ENCODE results near the gene PSMC4.
"Not testable (repeated sequence)": the region's sequence is repeated elsewhere in the genome, so short reads cannot be mapped to it uniquely, and the experiment has no call there.

PSMC4 gene

GRCh38 chr19:39941151-39941550 is 29.8 kb upstream of the PSMC4 start:
- DNase-seq (ENCODE audit: insufficient read length, low spot score) (no peak), FAIRE-seq (no peak)
- no peak for TF ChIP-seq POU2F2 (IDR thresholded peaks at IDR 0.05; ENCODE audit: low read depth, low read length)
- TF ChIP-seq POLR2AphosphoS5 (IDR thresholded peaks at IDR 0.05; ENCODE audit: low read depth, low read length): no peak
- TF ChIP-seq SPI1 (IDR thresholded peaks at IDR 0.05; ENCODE audit: low read depth, low read length): no peak
- TF ChIP-seq POLR2A (IDR thresholded peaks at IDR 0.05; ENCODE audit: low read depth, low read length): no peak
- no peak for TF ChIP-seq TAF1 (IDR thresholded peaks at IDR 0.05; ENCODE audit: low read depth, low read length)
- no peak for TF ChIP-seq PAX5 (IDR thresholded peaks at IDR 0.05; ENCODE audit: insufficient read depth, low read length, severe bottlenecking)

GRCh38 chr19:39941615-39942365 is 29.2 kb upstream of the PSMC4 start:
- FAIRE-seq (peak; percentile 82), DNase-seq (ENCODE audit: insufficient read length, low spot score) (no peak)
- 0 out of 2 replicates have a peak, but pooled peaks have one; percentile 41 for TF ChIP-seq SPI1 (IDR thresholded peaks at IDR 0.05; ENCODE audit: low read depth, low read length)
- TF ChIP-seq POU2F2 (IDR thresholded peaks at IDR 0.05; ENCODE audit: low read depth, low read length): 0 out of 2 replicates have a peak, but pooled peaks have one; percentile 13
- TF ChIP-seq POLR2A (IDR thresholded peaks at IDR 0.05; ENCODE audit: low read depth, low read length): no peak

GRCh38 chr19:39942366-39942730 is 28.6 kb upstream of the PSMC4 start:
- no peak for FAIRE-seq
- no peak for DNase-seq (ENCODE audit: insufficient read length, low spot score)
- TF ChIP-seq POU2F2 (IDR thresholded peaks at IDR 0.05; ENCODE audit: low read depth, low read length) (no peak), PAX5 (IDR thresholded peaks at IDR 0.05; ENCODE audit: insufficient read depth, low read length, severe bottlenecking) (no peak), POLR2A (IDR thresholded peaks at IDR 0.05; ENCODE audit: low read depth, low read length) (no peak), TAF1 (IDR thresholded peaks at IDR 0.05; ENCODE audit: low read depth, low read length) (no peak), POLR2AphosphoS5 (IDR thresholded peaks at IDR 0.05; ENCODE audit: low read depth, low read length) (no peak)

- DNase-seq (ENCODE audit: insufficient read length, low spot score) (no peak), FAIRE-seq (no peak)
- no peak for TF ChIP-seq PAX5 (IDR thresholded peaks at IDR 0.05; ENCODE audit: insufficient read depth, low read length, severe bottlenecking)
- no peak for TF ChIP-seq POU2F2 (IDR thresholded peaks at IDR 0.05; ENCODE audit: low read depth, low read length)
- TF ChIP-seq POLR2A (IDR thresholded peaks at IDR 0.05; ENCODE audit: low read depth, low read length): no peak
- TF ChIP-seq SPI1 (IDR thresholded peaks at IDR 0.05; ENCODE audit: low read depth, low read length): no peak
- no peak for TF ChIP-seq POLR2AphosphoS5 (IDR thresholded peaks at IDR 0.05; ENCODE audit: low read depth, low read length)
- TF ChIP-seq TAF1 (IDR thresholded peaks at IDR 0.05; ENCODE audit: low read depth, low read length): no peak
Measured at GRCh38 chr19:39943586-39943985, 27.4 kb upstream of the PSMC4 start.

GRCh38 chr19:39946532-39946931 is 24.4 kb upstream of the PSMC4 start:
- FAIRE-seq: no peak
- no peak for DNase-seq (ENCODE audit: insufficient read length, low spot score)
- TF ChIP-seq POLR2AphosphoS5 (IDR thresholded peaks at IDR 0.05; ENCODE audit: low read depth, low read length): no peak
- no peak for TF ChIP-seq TAF1 (IDR thresholded peaks at IDR 0.05; ENCODE audit: low read depth, low read length)
- no peak for TF ChIP-seq PAX5 (IDR thresholded peaks at IDR 0.05; ENCODE audit: insufficient read depth, low read length, severe bottlenecking)
- no peak for TF ChIP-seq POLR2A (IDR thresholded peaks at IDR 0.05; ENCODE audit: low read depth, low read length)
- TF ChIP-seq POU2F2 (IDR thresholded peaks at IDR 0.05; ENCODE audit: low read depth, low read length): no peak
- no peak for TF ChIP-seq SPI1 (IDR thresholded peaks at IDR 0.05; ENCODE audit: low read depth, low read length)

- DNase-seq (ENCODE audit: insufficient read length, low spot score) (no peak), FAIRE-seq (no peak)
- TF ChIP-seq POLR2A (IDR thresholded peaks at IDR 0.05; ENCODE audit: low read depth, low read length) (no peak), TAF1 (IDR thresholded peaks at IDR 0.05; ENCODE audit: low read depth, low read length) (no peak), POU2F2 (IDR thresholded peaks at IDR 0.05; ENCODE audit: low read depth, low read length) (no peak)
Measured at GRCh38 chr19:39949026-39949747, 21.8 kb upstream of the PSMC4 start.

GRCh38 chr19:39951065-39951650 is 19.8 kb upstream of the PSMC4 start:
- TF ChIP-seq PAX5 (IDR thresholded peaks at IDR 0.05; ENCODE audit: insufficient read depth, low read length, severe bottlenecking) (no peak), POLR2A (IDR thresholded peaks at IDR 0.05; ENCODE audit: low read depth, low read length) (no peak), TAF1 (IDR thresholded peaks at IDR 0.05; ENCODE audit: low read depth, low read length) (no peak), SPI1 (IDR thresholded peaks at IDR 0.05; ENCODE audit: low read depth, low read length) (no peak), POLR2AphosphoS5 (IDR thresholded peaks at IDR 0.05; ENCODE audit: low read depth, low read length) (no peak), POU2F2 (IDR thresholded peaks at IDR 0.05; ENCODE audit: low read depth, low read length) (no peak)
- DNase-seq (ENCODE audit: insufficient read length, low spot score) (no peak), FAIRE-seq (peak; percentile 5)

- DNase-seq (ENCODE audit: insufficient read length, low spot score) (no peak), FAIRE-seq (no peak)
- no peak for TF ChIP-seq TAF1 (IDR thresholded peaks at IDR 0.05; ENCODE audit: low read depth, low read length)
- TF ChIP-seq POU2F2 (IDR thresholded peaks at IDR 0.05; ENCODE audit: low read depth, low read length): no peak
- TF ChIP-seq POLR2A (IDR thresholded peaks at IDR 0.05; ENCODE audit: low read depth, low read length): no peak
- no peak for TF ChIP-seq PAX5 (IDR thresholded peaks at IDR 0.05; ENCODE audit: insufficient read depth, low read length, severe bottlenecking)
- TF ChIP-seq POLR2AphosphoS5 (IDR thresholded peaks at IDR 0.05; ENCODE audit: low read depth, low read length): no peak
- TF ChIP-seq SPI1 (IDR thresholded peaks at IDR 0.05; ENCODE audit: low read depth, low read length): no peak
Measured at GRCh38 chr19:39951686-39952085, 19.3 kb upstream of the PSMC4 start.

- DNase-seq (ENCODE audit: insufficient read length, low spot score): no peak
- TF ChIP-seq POLR2AphosphoS5 (IDR thresholded peaks at IDR 0.05; ENCODE audit: low read depth, low read length) (no peak), PAX5 (IDR thresholded peaks at IDR 0.05; ENCODE audit: insufficient read depth, low read length, severe bottlenecking) (no peak), POLR2A (IDR thresholded peaks at IDR 0.05; ENCODE audit: low read depth, low read length) (no peak), TAF1 (IDR thresholded peaks at IDR 0.05; ENCODE audit: low read depth, low read length) (no peak), SPI1 (IDR thresholded peaks at IDR 0.05; ENCODE audit: low read depth, low read length) (no peak), POU2F2 (IDR thresholded peaks at IDR 0.05; ENCODE audit: low read depth, low read length) (no peak)
- peak; percentile 84 for FAIRE-seq
Measured at GRCh38 chr19:39953915-39954314, 17.1 kb upstream of the PSMC4 start.

- FAIRE-seq: not testable (repeated sequence)
Measured at GRCh38 chr19:39957886-39958285, 13.1 kb upstream of the PSMC4 start.

GRCh38 chr19:39958942-39959341 is 12.0 kb upstream of the PSMC4 start:
- DNase-seq (ENCODE audit: insufficient read length, low spot score); FAIRE-seq: not testable (repeated sequence)

More at GRCh38 chr19:39957886-39958285, 13.1 kb upstream of the PSMC4 start:
- DNase-seq (ENCODE audit: insufficient read length, low spot score): not testable (repeated sequence)

GRCh38 chr19:39959407-39959806 is 11.6 kb upstream of the PSMC4 start:
- FAIRE-seq; DNase-seq (ENCODE audit: insufficient read length, low spot score): not testable (repeated sequence)
